Tibial nerve (tissue), 4 donors: Measurements from ENCODE around the gene C1orf115.

Experiments
- EP300 ChIP-seq, 2 donors: sonication (generic); formaldehyde crosslinking; IDR thresholded peaks; one replicate each; pipeline ENCODE4 v1.6.1; 2017; ENCODE audit warnings: antibody characterized with exemption in 2 of 2, mild to moderate bottlenecking in 1 of 2
- POLR2A ChIP-seq, 2 donors: fragments of 450-650 bp; IDR thresholded peaks; one replicate each; pipeline ENCODE4 v1.6.1; 2017; ENCODE audit warnings: antibody characterized with exemption in 2 of 2, mild to moderate bottlenecking in 2 of 2, moderate library complexity in 2 of 2
- TF ChIP-seq, protein P1 (sequence below), 5 experiments: fragments of 200-600 bp in 3 of 5; fragments of 450-650 bp in 2 of 5; sonication (generic) in 3 of 5; IDR thresholded peaks; one replicate each; pipeline ENCODE4 v1.5.1; 2016 to 2019; ENCODE audit warnings: antibody characterized with exemption in 5 of 5, mild to moderate bottlenecking in 3 of 5, moderate library complexity in 2 of 5

DNA sequence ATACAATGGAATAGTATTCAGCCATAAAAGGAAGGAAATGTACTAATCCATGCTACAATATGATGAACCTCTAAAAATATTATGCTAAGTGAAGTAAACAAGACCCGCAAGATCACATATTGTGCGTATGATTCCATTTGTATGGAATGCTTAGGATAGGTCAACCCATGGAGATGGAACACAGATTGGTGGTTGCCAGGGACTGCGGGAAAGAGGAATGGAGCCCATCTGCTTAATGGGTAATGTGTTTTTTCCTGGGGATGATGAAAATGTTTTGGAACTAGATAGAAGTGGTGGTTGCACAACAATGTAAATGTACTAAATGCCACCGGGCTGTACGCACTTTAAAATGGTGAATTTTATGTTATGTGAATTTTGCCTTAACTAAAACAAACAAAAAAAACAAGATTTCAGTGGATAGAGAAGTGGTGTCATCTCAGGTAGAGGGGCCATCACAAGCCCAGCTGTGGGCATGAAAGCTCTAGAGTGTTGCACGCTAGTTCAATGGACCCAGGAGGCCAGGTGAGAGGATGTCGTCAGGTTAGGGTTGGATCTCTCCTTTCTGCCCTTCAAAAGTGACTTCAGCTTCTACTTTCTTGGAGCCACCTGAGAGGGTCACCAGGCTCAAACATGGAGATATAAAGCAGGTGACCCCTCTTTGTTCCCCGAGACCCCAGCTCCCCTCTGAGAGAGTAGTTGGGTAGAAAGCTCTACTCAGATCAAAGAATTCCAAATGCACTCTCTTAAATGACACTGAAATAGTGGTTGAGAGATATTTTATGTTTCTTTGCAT, 2.5 kb downstream of the C1orf115 start:
- TF ChIP-seq, protein P1, sequence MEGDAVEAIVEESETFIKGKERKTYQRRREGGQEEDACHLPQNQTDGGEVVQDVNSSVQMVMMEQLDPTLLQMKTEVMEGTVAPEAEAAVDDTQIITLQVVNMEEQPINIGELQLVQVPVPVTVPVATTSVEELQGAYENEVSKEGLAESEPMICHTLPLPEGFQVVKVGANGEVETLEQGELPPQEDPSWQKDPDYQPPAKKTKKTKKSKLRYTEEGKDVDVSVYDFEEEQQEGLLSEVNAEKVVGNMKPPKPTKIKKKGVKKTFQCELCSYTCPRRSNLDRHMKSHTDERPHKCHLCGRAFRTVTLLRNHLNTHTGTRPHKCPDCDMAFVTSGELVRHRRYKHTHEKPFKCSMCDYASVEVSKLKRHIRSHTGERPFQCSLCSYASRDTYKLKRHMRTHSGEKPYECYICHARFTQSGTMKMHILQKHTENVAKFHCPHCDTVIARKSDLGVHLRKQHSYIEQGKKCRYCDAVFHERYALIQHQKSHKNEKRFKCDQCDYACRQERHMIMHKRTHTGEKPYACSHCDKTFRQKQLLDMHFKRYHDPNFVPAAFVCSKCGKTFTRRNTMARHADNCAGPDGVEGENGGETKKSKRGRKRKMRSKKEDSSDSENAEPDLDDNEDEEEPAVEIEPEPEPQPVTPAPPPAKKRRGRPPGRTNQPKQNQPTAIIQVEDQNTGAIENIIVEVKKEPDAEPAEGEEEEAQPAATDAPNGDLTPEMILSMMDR (IDR thresholded peaks at IDR 0.05), result no peak
- TF ChIP-seq EP300 (IDR thresholded peaks at IDR 0.05) (no peak), POLR2A (IDR thresholded peaks at IDR 0.05) (no peak)
